Measurements from ENCODE around the gene PATZ1. TPM values are rescaled to one million over a fixed set of nuclear protein-coding genes. Genes with fewer than 3 reads are reported as not detected.

PATZ1 gene
- total RNA-seq, 1 experiment from 2014 or later = 58.5 TPM

GRCh38 chr22:31363885-31364465 lies 17.8 kb upstream of the PATZ1 start:
- BruUV-seq (replicated peaks) = no TSS peak
- POLR2A ChIA-PET (ENCODE audit: low non-redundant PET) = no interaction called here

GRCh38 chr22:31361743-31362142 lies 15.6 kb upstream of the PATZ1 start:
- Histone ChIP-seq H3K27me3 (replicated peaks; ENCODE audit: insufficient read depth, low read depth, low read length, poor library complexity) (no peaks in the 10 kb centered on the region), H3K4me1 (ENCODE audit: insufficient read depth, low read length, poor library complexity, severe bottlenecking) (no peaks in the 10 kb centered on the region), H3K36me3 (ENCODE audit: insufficient read depth, low read length, poor library complexity, severe bottlenecking) (no peaks in the 10 kb centered on the region), H3K4me3 (ENCODE audit: low read depth, low read length, poor library complexity, severe bottlenecking) (no peak overlapping the region), H3K27ac (ENCODE audit: low read depth, low read length, poor library complexity, severe bottlenecking) (no peak overlapping the region), H3K9me3 (ENCODE audit: low read depth, low read length, poor library complexity, severe bottlenecking) (no peaks in the 10 kb centered on the region)
- intact Hi-C loops (cut with micrococcal nuclease; ENCODE audit: unreplicated experiment) = no loop called here
- ChIA-PET CTCF (no interaction called here), POLR2A (ENCODE audit: low non-redundant PET) (no interaction called here)
- no peak for DNase-seq (ENCODE audit: low spot score)
- TF ChIP-seq CTCF (conservative IDR thresholded peaks at IDR 0.05; ENCODE audit: low read depth, low read length) (no peak), EZH2 (IDR thresholded peaks at IDR 0.05; ENCODE audit: borderline replicate concordance, low read depth, low read length, poor library complexity, severe bottlenecking) (no peak)
- no TSS peak for BruUV-seq (replicated peaks)

More at GRCh38 chr22:31363885-31364465, 17.8 kb upstream of the PATZ1 start:
- Histone ChIP-seq H3K9me3 (ENCODE audit: low read depth, low read length, poor library complexity, severe bottlenecking) (no peaks in the 10 kb centered on the region), H3K4me3 (ENCODE audit: low read depth, low read length, poor library complexity, severe bottlenecking) (no peak overlapping the region), H3K4me1 (ENCODE audit: insufficient read depth, low read length, poor library complexity, severe bottlenecking) (no peaks in the 10 kb centered on the region), H3K27me3 (replicated peaks; ENCODE audit: insufficient read depth, low read depth, low read length, poor library complexity) (no peaks in the 10 kb centered on the region), H3K27ac (ENCODE audit: low read depth, low read length, poor library complexity, severe bottlenecking) (no peak overlapping the region), H3K36me3 (ENCODE audit: insufficient read depth, low read length, poor library complexity, severe bottlenecking) (no peaks in the 10 kb centered on the region)
- intact Hi-C loops (cut with micrococcal nuclease; ENCODE audit: unreplicated experiment) = no loop called here
- DNase-seq (ENCODE audit: low spot score) = no peak
- TF ChIP-seq CTCF (conservative IDR thresholded peaks at IDR 0.05; ENCODE audit: low read depth, low read length) (no peak), EZH2 (IDR thresholded peaks at IDR 0.05; ENCODE audit: borderline replicate concordance, low read depth, low read length, poor library complexity, severe bottlenecking) (no peak)
- CTCF ChIA-PET = no interaction called here

GRCh38 chr22:31360029-31360428 lies 13.9 kb upstream of the PATZ1 start:
- TF ChIP-seq EZH2 (IDR thresholded peaks at IDR 0.05; ENCODE audit: borderline replicate concordance, low read depth, low read length, poor library complexity, severe bottlenecking) (no peak), CTCF (conservative IDR thresholded peaks at IDR 0.05; ENCODE audit: low read depth, low read length) (no peak)
- H3K4me1 ChIP-seq (ENCODE audit: insufficient read depth, low read length, poor library complexity, severe bottlenecking) = no peaks in the 10 kb centered on the region
- POLR2A ChIA-PET (ENCODE audit: low non-redundant PET) = no interaction called here

More at GRCh38 chr22:31360029-31360428, 13.9 kb upstream of the PATZ1 start:
- CTCF ChIA-PET = interaction anchor here (0.6 kb wide), 1 partner anchor 71 kb away, joined by 3 read pairs; no protein-coding TSS in a partner anchor
- Histone ChIP-seq H3K9me3 (ENCODE audit: low read depth, low read length, poor library complexity, severe bottlenecking) (no peaks in the 10 kb centered on the region), H3K4me3 (ENCODE audit: low read depth, low read length, poor library complexity, severe bottlenecking) (no peak overlapping the region), H3K27me3 (replicated peaks; ENCODE audit: insufficient read depth, low read depth, low read length, poor library complexity) (no peaks in the 10 kb centered on the region), H3K36me3 (ENCODE audit: insufficient read depth, low read length, poor library complexity, severe bottlenecking) (no peaks in the 10 kb centered on the region), H3K27ac (ENCODE audit: low read depth, low read length, poor library complexity, severe bottlenecking) (no peak overlapping the region)
- no TSS peak for BruUV-seq (replicated peaks)
- no peak for DNase-seq (ENCODE audit: low spot score)
- intact Hi-C loops (cut with micrococcal nuclease; ENCODE audit: unreplicated experiment) = no loop called here

Measured in A673 (cell line).